Activated CD4-positive, alpha-beta T cell treated with anti-CD3 and anti-CD28 coated beads for 36 hours (primary cell): ENCODE measurements around the gene RXRA. TPM values are rescaled to one million over a fixed set of nuclear protein-coding genes. Genes with fewer than 3 reads are reported as not detected.

Experiments used
- ATAC-seq: fragments of 200-7000 bp; cut with Tn5 transposase; one replicate; pipeline ENCODE4 v1.10.0; 2021; ENCODE audit warnings: mild to moderate bottlenecking, moderate library complexity
- CTCF ChIA-PET: fragments of 350-600 bp; sonication (Branson Sonifier 250); formaldehyde crosslinking; loops from one replicate; lab custom pipeline; 2021; ENCODE audit warnings: antibody characterized with exemption; lab: Charles Lee
- POLR2A ChIA-PET: fragments of 350-600 bp; sonication (Branson Sonifier 250); formaldehyde crosslinking; loops from one replicate; lab custom pipeline; 2021; ENCODE audit warnings: antibody characterized with exemption, inconsistent platforms; lab: Charles Lee
- DNase-seq: peaks from one replicate; pipeline ENCODE4 v3.0.0-alpha.2; 2020
- H3K27ac Mint-ChIP-seq: one replicate; pipeline ENCODE4 v1.8.0; 2021; ENCODE audit warnings: mixed read lengths
- H3K27me3 Mint-ChIP-seq: one replicate; pipeline ENCODE4 v1.8.0; 2021; ENCODE audit warnings: mixed read lengths
- H3K36me3 Mint-ChIP-seq: one replicate; pipeline ENCODE4 v1.8.0; 2021; ENCODE audit warnings: low read depth, mixed read lengths
- H3K4me1 Mint-ChIP-seq: one replicate; pipeline ENCODE4 v1.8.0; 2021; ENCODE audit warnings: mixed read lengths
- H3K4me3 Mint-ChIP-seq: one replicate; pipeline ENCODE4 v1.8.0; 2021; ENCODE audit warnings: mild to moderate bottlenecking, moderate library complexity, mixed read lengths
- H3K9me3 Mint-ChIP-seq: one replicate; pipeline ENCODE4 v1.8.0; 2021; ENCODE audit warnings: low read depth, mixed read lengths
- intact Hi-C, 2 experiments: fragments of 100-400 bp; cut with DNase I in 1 of 2; cut with micrococcal nuclease in 1 of 2; formaldehyde crosslinking; loops; one replicate each; pipeline versions ENCODE4 v1.14.2 to v1.15.1; 2022 to 2024; cut with DNase I, micrococcal nuclease
- total RNA-seq, 2 experiments: library from RNA; stranded (reverse); gene quantifications; one replicate each; pipeline ENCODE4 v1.2.3, GENCODE V29; 2021

Gene RXRA
- total RNA-seq, 2 experiments from 2014 or later: 17.6 to 20.9 TPM

- H3K27ac Mint-ChIP-seq: no peak overlapping the region
- intact Hi-C loops: no loop called here
- no peak overlapping the region for H3K4me3 Mint-ChIP-seq
- DNase-seq (peak; percentile 60), ATAC-seq (peak; percentile 60)
- no peaks in the 10 kb centered on the region for H3K27me3 Mint-ChIP-seq
- POLR2A ChIA-PET: no interaction called here
- H3K9me3 Mint-ChIP-seq: no peaks in the 10 kb centered on the region
- no peaks in the 10 kb centered on the region for H3K36me3 Mint-ChIP-seq
- CTCF ChIA-PET: no interaction called here
- peaks cover 10% of the 10 kb centered on the region for H3K4me1 Mint-ChIP-seq
These were observed 18.0 kb downstream of the RXRA start for GRCh38 chr9:134344068-134344799.

GRCh38 chr9:134344800-134345310, 18.6 kb downstream of the RXRA start:
- CTCF ChIA-PET: interaction anchor here (0.6 to 0.8 kb wide), 4 partner anchors 19 to 1114 kb away, joined by 3 to 4 read pairs (median 4); no protein-coding TSS in a partner anchor
- ATAC-seq (no peak), DNase-seq (no peak)
- no peaks in the 10 kb centered on the region for H3K27me3 Mint-ChIP-seq
- H3K9me3 Mint-ChIP-seq: no peaks in the 10 kb centered on the region
- H3K27ac Mint-ChIP-seq: no peak overlapping the region
- intact Hi-C loops: no loop called here
- peaks cover 10% of the 10 kb centered on the region for H3K4me1 Mint-ChIP-seq
- H3K36me3 Mint-ChIP-seq: no peaks in the 10 kb centered on the region
- POLR2A ChIA-PET: no interaction called here
- H3K4me3 Mint-ChIP-seq: no peak overlapping the region

DNA sequence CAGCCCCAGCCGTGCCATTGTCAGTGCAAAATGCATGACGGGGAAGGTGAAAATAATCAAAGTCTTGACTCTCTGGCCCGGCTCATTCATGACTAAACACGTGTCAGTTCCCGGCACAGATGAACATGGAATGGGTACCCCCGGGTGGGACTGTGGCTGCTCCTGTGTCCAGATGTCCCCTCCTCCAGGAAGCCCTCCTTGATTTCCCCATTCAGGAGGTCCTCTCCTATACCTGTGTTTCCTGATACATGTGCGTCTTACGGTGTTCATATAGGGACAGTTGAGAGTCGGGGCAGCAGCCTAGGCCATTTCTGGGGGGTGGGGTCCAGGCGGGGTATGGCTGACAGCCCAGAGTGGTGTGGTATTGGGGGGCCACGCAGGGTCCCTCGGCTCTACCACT, 19.5 kb downstream of the RXRA start:
- peaks cover 10% of the 10 kb centered on the region for H3K4me1 Mint-ChIP-seq
- ATAC-seq (no peak), DNase-seq (no peak)
- no peaks in the 10 kb centered on the region for H3K27me3 Mint-ChIP-seq
- ChIA-PET POLR2A (no interaction called here), CTCF (interaction anchor here (0.6 to 0.7 kb wide), 2 partner anchors 20 to 118 kb away, joined by 3 read pairs; no protein-coding TSS in a partner anchor)
- intact Hi-C loops: no loop called here
- H3K9me3 Mint-ChIP-seq: no peaks in the 10 kb centered on the region
- no peak overlapping the region for H3K27ac Mint-ChIP-seq
- H3K36me3 Mint-ChIP-seq: no peaks in the 10 kb centered on the region
- no peak overlapping the region for H3K4me3 Mint-ChIP-seq

DNA sequence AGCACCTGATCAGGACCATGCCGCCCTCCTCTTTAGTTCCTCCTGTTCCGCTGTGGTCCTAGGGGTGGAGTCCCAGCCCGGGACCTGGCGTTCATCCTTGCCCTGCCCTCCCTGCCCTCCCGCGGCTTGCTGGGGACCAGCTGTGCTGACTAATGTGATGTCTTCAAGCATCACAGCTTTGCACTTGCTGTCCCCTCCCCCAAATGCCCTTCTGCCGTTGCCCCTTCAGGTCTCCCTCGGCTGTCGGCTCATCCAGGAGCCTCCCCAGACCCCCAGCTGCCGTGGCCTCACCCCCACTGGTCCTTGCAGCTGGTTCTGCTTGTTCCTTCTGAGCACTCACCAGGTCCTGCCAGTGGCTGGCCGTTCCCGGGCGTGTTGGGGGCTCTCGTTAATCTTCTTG, 19.9 kb downstream of the RXRA start:
- Mint-ChIP-seq H3K27me3 (no peaks in the 10 kb centered on the region), H3K27ac (no peak overlapping the region), H3K36me3 (no peaks in the 10 kb centered on the region), H3K4me1 (peaks cover 10% of the 10 kb centered on the region), H3K9me3 (no peaks in the 10 kb centered on the region), H3K4me3 (no peak overlapping the region)
- ChIA-PET CTCF (interaction anchor here (0.7 kb wide), 1 partner anchor 119 kb away, joined by 3 read pairs; no protein-coding TSS in a partner anchor), POLR2A (no interaction called here)
- no peak for ATAC-seq
- DNase-seq: no peak
- intact Hi-C loops: no loop called here

- ChIA-PET CTCF (no interaction called here), POLR2A (no interaction called here)
- H3K27me3 Mint-ChIP-seq: no peaks in the 10 kb centered on the region
- H3K36me3 Mint-ChIP-seq: no peaks in the 10 kb centered on the region
- DNase-seq (no peak), ATAC-seq (no peak)
- H3K4me1 Mint-ChIP-seq: peaks cover 10% of the 10 kb centered on the region
- intact Hi-C loops: no loop called here
- H3K4me3 Mint-ChIP-seq: no peak overlapping the region
- H3K27ac Mint-ChIP-seq: no peak overlapping the region
- no peaks in the 10 kb centered on the region for H3K9me3 Mint-ChIP-seq
These were observed 20.8 kb downstream of the RXRA start for GRCh38 chr9:134346840-134347583.

- Mint-ChIP-seq H3K4me3 (no peak overlapping the region), H3K27me3 (no peaks in the 10 kb centered on the region), H3K27ac (no peak overlapping the region), H3K9me3 (no peaks in the 10 kb centered on the region), H3K36me3 (no peaks in the 10 kb centered on the region), H3K4me1 (peaks cover 8% of the 10 kb centered on the region)
- ATAC-seq (no peak), DNase-seq (no peak)
- POLR2A ChIA-PET: no interaction called here
- CTCF ChIA-PET: no interaction called here
- intact Hi-C loops: no loop called here
These were observed 21.7 kb downstream of the RXRA start for GRCh38 chr9:134347996-134348395.

DNA sequence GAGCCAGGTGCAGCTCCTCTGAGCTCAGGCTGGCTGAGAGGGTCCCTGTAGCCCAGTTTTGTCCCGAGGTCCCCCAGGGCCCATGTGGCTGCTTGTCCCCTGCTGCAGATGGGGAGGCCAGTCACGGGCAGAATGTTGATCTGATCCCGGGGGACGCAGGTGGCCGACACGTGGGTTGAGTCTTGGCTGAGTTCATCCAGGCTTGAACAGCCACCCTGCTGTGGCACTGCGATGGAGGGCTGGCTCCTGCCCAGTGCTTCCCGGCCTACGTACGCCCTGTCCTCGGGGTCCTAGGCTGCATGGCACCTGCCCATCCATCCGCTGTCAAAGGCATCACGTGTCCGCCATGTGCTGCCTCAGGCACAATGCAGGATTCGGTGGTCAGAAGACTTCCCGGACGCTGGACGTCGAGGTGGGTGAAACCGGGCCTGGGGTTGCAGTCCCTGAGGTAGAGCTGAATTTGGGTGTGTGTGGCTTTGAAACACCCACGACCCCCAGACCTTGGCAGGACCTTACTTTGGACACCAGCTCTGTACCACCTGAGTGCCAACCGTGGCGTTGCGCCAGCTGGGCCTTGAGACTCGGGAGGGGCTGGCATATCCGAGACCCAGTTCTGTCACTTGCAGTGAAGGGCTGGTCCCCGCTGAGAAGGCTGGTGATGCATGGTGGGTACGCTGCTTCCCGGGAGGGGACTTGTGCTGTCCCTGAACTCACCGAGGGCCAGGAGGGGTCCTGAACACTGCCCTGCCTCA, 22.3 kb downstream of the RXRA start:
- POLR2A ChIA-PET: no interaction called here
- ATAC-seq: no peak
- Mint-ChIP-seq H3K4me1 (peaks cover 8% of the 10 kb centered on the region), H3K36me3 (no peaks in the 10 kb centered on the region), H3K27me3 (no peaks in the 10 kb centered on the region), H3K9me3 (no peaks in the 10 kb centered on the region), H3K27ac (no peak overlapping the region), H3K4me3 (no peak overlapping the region)
- DNase-seq: no peak
- intact Hi-C loops: no loop called here
- CTCF ChIA-PET: no interaction called here

DNA sequence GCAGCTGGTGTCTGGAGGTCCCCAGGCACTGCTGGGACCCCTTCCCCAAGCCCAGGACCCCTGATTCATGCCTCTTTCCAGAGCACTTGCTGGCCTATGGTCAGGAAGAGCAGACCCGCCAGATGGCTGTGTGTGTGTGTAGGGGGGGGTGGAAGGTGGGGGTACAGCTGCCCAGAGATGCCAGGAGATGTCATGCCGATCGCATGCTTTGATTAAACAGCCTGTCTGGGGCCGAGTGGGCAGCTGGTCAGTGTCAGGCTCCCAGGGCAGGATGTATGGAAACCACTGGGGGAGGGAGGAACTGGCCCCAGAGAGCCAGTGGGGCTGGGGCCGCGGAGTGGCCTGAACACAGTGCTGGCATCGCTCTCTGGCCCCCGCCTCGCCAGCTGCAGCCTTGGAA, 23.7 kb downstream of the RXRA start:
- Mint-ChIP-seq H3K9me3 (no peaks in the 10 kb centered on the region), H3K4me3 (no peak overlapping the region), H3K4me1 (no peaks in the 10 kb centered on the region), H3K36me3 (no peaks in the 10 kb centered on the region), H3K27me3 (no peaks in the 10 kb centered on the region), H3K27ac (no peak overlapping the region)
- DNase-seq (no peak), ATAC-seq (no peak)
- POLR2A ChIA-PET: no interaction called here
- intact Hi-C loops: no loop called here
- CTCF ChIA-PET: interaction anchor here (0.6 to 0.7 kb wide), 2 partner anchors 18 to 235 kb away, joined by 3 to 4 read pairs; no protein-coding TSS in a partner anchor

DNA sequence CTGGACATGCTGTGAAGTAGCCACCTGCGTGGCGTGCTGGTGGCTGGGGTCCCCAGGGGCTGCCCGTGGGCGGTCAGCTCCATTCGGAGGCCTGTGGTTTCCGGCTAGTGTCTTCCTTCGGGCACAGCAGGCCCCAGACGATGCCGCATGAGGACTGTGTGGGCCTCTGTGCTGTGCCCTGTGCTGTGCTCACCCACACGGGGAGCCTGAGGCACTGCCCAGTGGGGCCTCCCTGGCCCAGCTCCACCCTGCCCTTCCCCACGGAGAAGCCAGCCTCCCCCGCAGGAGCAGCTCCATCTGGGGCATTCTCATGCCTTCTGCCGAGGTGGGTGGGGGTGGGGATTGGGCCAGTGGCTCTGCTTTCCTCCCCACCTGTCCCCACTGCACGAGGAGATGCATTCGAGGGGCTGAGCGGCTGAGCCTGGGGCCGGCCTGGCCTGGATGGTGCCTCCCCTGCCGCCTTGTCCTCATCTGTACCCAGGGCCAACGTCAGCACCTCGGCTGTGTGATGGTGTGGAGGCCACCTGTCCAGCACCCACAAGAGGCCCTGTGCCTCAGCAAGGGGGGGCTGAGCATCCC, 24.2 kb downstream of the RXRA start:
- ChIA-PET POLR2A (no interaction called here), CTCF (no interaction called here)
- Mint-ChIP-seq H3K4me3 (no peak overlapping the region), H3K36me3 (no peaks in the 10 kb centered on the region), H3K4me1 (no peaks in the 10 kb centered on the region), H3K27me3 (no peaks in the 10 kb centered on the region), H3K27ac (no peak overlapping the region), H3K9me3 (no peaks in the 10 kb centered on the region)
- intact Hi-C loops: no loop called here
- DNase-seq: no peak
- ATAC-seq: no peak

- CTCF ChIA-PET: no interaction called here
- Mint-ChIP-seq H3K27me3 (no peaks in the 10 kb centered on the region), H3K27ac (no peak overlapping the region), H3K4me3 (no peak overlapping the region), H3K36me3 (no peaks in the 10 kb centered on the region), H3K9me3 (no peaks in the 10 kb centered on the region), H3K4me1 (no peaks in the 10 kb centered on the region)
- POLR2A ChIA-PET: no interaction called here
- no peak for ATAC-seq
- intact Hi-C loops: no loop called here
- no peak for DNase-seq
These were observed 25.4 kb downstream of the RXRA start for GRCh38 chr9:134351606-134352176.
